GM18517 (cell line): ENCODE data around the gene CDCA7L.
"Not testable (repeated sequence)": the region's sequence is repeated elsewhere in the genome, so short reads cannot be mapped to it uniquely, and the experiment has no call there.

Experiments used
- ATAC-seq: cut with Tn5 transposase; IDR thresholded peaks from one replicate; pipeline ENCODE4 v1.9.1; 2021; ENCODE audit warnings: mild to moderate bottlenecking, moderate library complexity; ENCODE audit not compliant: unreplicated experiment

Gene CDCA7L

GRCh38 chr7:21944616-21945453, 864 bp downstream of the CDCA7L start:
- ATAC-seq: no peak

GRCh38 chr7:21943436-21943835, 2.3 kb downstream of the CDCA7L start:
- no peak for ATAC-seq

DNA sequence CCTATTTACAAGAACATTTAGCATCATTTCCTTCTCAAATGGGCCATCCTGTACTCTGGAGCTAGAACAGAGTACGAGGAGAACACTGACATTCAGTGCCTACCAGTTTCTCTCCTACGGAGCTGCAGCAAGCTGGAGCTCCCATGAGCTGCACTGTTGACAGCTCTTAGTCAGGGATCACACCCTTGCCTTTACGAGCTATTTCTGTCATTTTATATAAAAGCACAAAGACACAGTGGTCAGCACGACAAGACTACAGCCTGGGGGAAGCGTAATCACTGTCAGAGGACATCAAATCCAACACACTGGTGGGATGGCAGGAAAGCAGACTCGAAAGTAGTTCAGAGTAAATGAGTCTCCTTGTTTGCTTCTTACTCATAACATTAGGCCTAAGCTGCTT, 2.7 kb downstream of the CDCA7L start:
- ATAC-seq: no peak

- no peak for ATAC-seq
Measured at GRCh38 chr7:21941611-21942141, 4.0 kb downstream of the CDCA7L start.

GRCh38 chr7:21939858-21940372, 5.8 kb downstream of the CDCA7L start:
- no peak for ATAC-seq

- peak; percentile 82 for ATAC-seq
Measured at GRCh38 chr7:21939136-21939857, 6.4 kb downstream of the CDCA7L start.

- no peak for ATAC-seq
Measured at GRCh38 chr7:21938463-21938862, 7.2 kb downstream of the CDCA7L start.

DNA sequence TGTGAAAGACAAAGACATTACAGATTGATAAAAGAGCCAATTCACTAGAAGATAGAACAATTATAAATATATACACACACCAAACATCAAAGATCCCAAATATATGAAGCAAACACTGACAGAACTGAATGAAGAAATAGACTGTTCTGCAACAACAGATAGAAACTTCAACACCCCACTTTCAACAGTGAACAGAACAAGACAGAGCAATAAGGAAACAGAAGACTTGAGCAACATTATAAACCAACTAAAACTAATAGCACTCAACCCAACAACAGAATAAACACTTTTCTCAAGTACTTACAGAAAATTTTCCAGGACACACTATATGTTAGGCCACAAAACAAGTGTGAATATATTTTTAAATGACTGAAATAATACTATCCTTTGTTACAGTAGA, 10.9 kb downstream of the CDCA7L start:
- ATAC-seq: no peak

DNA sequence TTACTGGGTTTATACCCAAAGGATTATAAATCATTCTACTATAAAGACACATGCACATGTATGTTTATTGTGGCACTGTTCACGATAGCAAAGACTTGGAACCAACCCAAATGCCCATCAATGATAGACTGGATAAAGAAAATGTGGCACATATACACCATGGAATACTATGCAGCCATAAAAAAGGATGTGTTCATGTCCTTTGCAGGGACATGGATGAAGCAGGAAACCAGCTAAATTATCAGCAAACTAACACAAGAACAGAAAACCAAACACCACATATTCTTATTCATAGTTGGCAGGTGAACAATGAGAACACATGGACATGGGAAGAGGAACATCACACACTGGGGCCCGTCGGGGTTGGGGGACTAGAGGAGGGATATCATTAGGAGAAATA, 12.4 kb downstream of the CDCA7L start:
- not testable (repeated sequence) for ATAC-seq

DNA sequence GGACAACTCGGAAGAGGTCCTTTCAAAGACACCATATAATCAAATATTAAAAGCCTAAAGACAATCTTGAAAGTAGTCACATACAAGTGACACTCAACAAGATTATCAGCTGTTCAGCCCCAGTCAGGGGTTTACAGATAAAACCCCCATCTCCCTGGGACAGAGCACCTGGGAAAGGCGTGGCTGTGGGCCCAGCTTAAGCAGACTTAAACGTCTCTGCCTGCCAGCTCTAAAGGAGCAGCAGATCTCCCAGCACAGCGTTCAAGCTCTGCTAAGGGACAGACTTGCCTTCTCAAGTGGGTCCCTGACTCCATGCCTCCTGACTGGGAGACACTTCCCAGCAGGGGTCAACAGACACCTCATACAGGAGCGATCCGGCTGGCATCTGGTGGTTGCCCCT, 18.0 kb downstream of the CDCA7L start:
- no peak for ATAC-seq

GRCh38 chr7:21926448-21926847, 19.3 kb downstream of the CDCA7L start:
- ATAC-seq: no peak

DNA sequence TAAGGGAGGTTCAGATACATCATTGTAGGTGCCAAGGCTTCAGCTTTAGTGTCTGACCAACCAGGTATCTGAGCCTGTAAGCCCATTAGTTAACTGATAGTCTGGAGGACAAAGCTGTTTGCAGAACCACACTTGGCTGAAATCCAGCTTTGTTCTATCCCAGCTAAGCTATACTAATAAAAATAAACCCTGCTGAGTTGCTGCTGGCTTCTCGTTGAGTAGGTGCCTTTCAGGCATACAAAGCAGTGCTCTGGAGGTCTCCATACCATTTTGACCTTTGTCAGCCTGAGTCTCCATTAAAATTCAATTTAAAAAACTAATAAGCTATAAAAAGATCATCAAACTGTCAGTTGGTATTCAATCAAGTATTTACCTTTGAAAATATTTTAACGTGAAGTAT, 22.0 kb downstream of the CDCA7L start:
- no peak for ATAC-seq

DNA sequence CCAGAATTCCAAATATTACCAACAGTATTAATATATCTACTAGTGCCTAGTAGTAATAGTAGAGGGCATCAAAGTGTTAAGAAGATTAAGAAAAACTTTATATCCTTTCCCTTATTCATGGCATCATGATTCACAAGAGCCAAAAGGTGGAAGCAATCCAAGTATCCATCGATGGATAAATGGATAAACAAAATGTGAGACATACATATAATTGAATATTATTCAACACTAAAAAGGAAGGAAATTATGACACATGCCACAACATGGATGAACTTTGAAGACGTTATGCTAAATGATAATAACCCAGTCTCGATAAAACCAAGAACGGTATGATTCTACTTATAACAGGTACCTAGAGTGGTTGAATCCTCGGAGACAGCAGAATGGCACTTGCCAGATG, 23.1 kb downstream of the CDCA7L start:
- ATAC-seq: no peak

- ATAC-seq: no peak
Measured at GRCh38 chr7:21920936-21921335, 24.8 kb downstream of the CDCA7L start.

DNA sequence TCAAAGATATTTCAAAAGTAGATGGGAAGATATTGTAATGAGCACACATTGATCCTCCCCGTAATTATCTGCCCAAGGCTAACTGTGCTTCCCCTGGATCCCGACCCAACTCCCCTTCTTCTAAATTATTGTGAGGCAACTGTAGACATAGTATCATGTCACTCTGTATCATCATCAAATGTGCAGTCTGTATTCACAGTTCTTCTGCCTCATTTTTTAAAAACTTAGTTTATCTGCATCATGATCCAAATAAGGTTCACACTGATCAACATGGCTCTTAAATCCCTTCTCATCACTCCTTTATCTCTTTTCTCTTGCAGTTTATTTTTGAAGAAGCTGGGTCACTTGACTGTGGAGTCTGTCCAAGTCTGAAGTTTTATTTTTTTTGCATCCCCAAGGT, 27.5 kb downstream of the CDCA7L start:
- ATAC-seq: no peak

GRCh38 chr7:21916629-21917028, 29.1 kb downstream of the CDCA7L start:
- ATAC-seq: no peak

- ATAC-seq: no peak
Measured at GRCh38 chr7:21916176-21916575, 29.5 kb downstream of the CDCA7L start.

- no peak for ATAC-seq
Measured at GRCh38 chr7:21915140-21915539, 30.6 kb downstream of the CDCA7L start.

DNA sequence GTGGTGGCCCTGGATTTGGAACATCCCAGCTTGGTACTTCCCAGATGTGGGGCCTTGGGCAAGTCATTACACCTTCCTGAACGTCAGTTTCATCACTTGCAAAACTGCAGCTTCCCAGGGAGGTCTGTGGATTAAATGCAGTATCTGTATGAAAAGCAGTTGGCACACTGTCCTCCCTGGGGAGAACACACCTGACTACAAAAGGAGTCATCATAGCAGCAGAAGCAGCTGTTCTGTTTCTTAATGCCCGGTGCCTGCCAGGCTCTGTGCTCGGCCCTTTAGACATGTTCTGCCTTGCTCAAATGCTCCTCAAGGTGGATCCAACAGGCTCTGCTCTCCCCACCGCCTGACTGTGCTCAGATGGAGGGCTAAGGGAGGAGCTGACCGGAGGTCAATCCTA, 31.0 kb downstream of the CDCA7L start:
- no peak for ATAC-seq

GRCh38 chr7:21912931-21913780, 32.5 kb downstream of the CDCA7L start:
- ATAC-seq: no peak

- no peak for ATAC-seq
Measured at GRCh38 chr7:21912305-21912704, 33.4 kb downstream of the CDCA7L start.
